HK-2 (cell line): ENCODE results near the gene ARID1B.

ENCODE experiments used
- DNase-seq: peaks from one replicate; pipeline ENCODE4 v3.0.0-alpha.2; 2018; ENCODE audit not compliant: unreplicated experiment

The ARID1B gene

GRCh38 chr6:156776840-156777576 is at the start of gene ARID1B:
Gene ARID1B, plus strand, starts transcription at chr6:156777378. Its CDS starts 303 bp downstream, at chr6:156777681.
- peak; percentile 69 for DNase-seq

GRCh38 chr6:156727715-156728385 is 49.3 kb upstream of the ARID1B start:
- DNase-seq, result no peak

- peak; percentile 7 for DNase-seq
Measured at GRCh38 chr6:156729248-156729647, 47.9 kb upstream of the ARID1B start.

GRCh38 chr6:156731396-156731795 is 45.8 kb upstream of the ARID1B start:
- peak; percentile 26 for DNase-seq

- DNase-seq, result no peak
Measured at GRCh38 chr6:156735751-156736150, 41.4 kb upstream of the ARID1B start.

- no peak for DNase-seq
Measured at GRCh38 chr6:156740604-156741003, 36.6 kb upstream of the ARID1B start.

GRCh38 chr6:156741287-156742073 is 35.7 kb upstream of the ARID1B start:
- DNase-seq, result no peak

GRCh38 chr6:156747715-156748114 is 29.5 kb upstream of the ARID1B start:
- no peak for DNase-seq

- DNase-seq, result no peak
Measured at GRCh38 chr6:156748504-156748903, 28.7 kb upstream of the ARID1B start.

- no peak for DNase-seq
Measured at GRCh38 chr6:156752666-156753301, 24.4 kb upstream of the ARID1B start.

- DNase-seq, result no peak
Measured at GRCh38 chr6:156756630-156757610, 20.3 kb upstream of the ARID1B start.

GRCh38 chr6:156757849-156758248 is 19.3 kb upstream of the ARID1B start:
- DNase-seq, result no peak

- DNase-seq, result no peak
Measured at GRCh38 chr6:156760377-156760776, 16.8 kb upstream of the ARID1B start.

- DNase-seq, result no peak
Measured at GRCh38 chr6:156762547-156762946, 14.6 kb upstream of the ARID1B start.

- no peak for DNase-seq
Measured at GRCh38 chr6:156765117-156765516, 12.1 kb upstream of the ARID1B start.

- DNase-seq, result no peak
Measured at GRCh38 chr6:156767603-156768467, 9.3 kb upstream of the ARID1B start.

GRCh38 chr6:156771047-156771446 is 6.1 kb upstream of the ARID1B start:
- no peak for DNase-seq

- no peak for DNase-seq
Measured at GRCh38 chr6:156771761-156772160, 5.4 kb upstream of the ARID1B start.

GRCh38 chr6:156773476-156773875 is 3.7 kb upstream of the ARID1B start:
- DNase-seq, result no peak
